ENCODE measurements around the gene USP12.

USP12 gene

GRCh38 chr13:27120011-27120410 is 51.6 kb downstream of the USP12 start:
- no peak for DNase-seq

- DNase-seq = no peak
These were observed 53.1 kb downstream of the USP12 start for GRCh38 chr13:27118428-27119054.

- no peak for DNase-seq
These were observed 53.7 kb downstream of the USP12 start for GRCh38 chr13:27117952-27118351.

GRCh38 chr13:27117158-27117557 is 54.5 kb downstream of the USP12 start:
- no peak for DNase-seq

- no peak for DNase-seq
These were observed 58.2 kb downstream of the USP12 start for GRCh38 chr13:27113436-27113835.

GRCh38 chr13:27112006-27112405 is 59.6 kb downstream of the USP12 start:
- DNase-seq = no peak

- DNase-seq = no peak
These were observed 61.4 kb downstream of the USP12 start for GRCh38 chr13:27110056-27110746.

GRCh38 chr13:27106144-27106543 is 65.5 kb downstream of the USP12 start:
- no peak for DNase-seq

GRCh38 chr13:27104606-27105005 is 67.0 kb downstream of the USP12 start:
- no peak for DNase-seq

- no peak for DNase-seq
These were observed 69.8 kb downstream of the USP12 start for GRCh38 chr13:27101847-27102246.

GRCh38 chr13:27101289-27101688 is 70.3 kb downstream of the USP12 start:
- no peak for DNase-seq

GRCh38 chr13:27097691-27098090 is 73.9 kb downstream of the USP12 start:
- no peak for DNase-seq

- peak in 1 of 2 donors; percentile 14 for DNase-seq
These were observed 80.2 kb downstream of the USP12 start for GRCh38 chr13:27091451-27091850.

GRCh38 chr13:27088619-27089018 is 83.0 kb downstream of the USP12 start:
- DNase-seq = no peak

- DNase-seq = no peak
These were observed 84.9 kb downstream of the USP12 start for GRCh38 chr13:27086599-27087265.

- DNase-seq = no peak
These were observed 88.4 kb downstream of the USP12 start for GRCh38 chr13:27083183-27083582.

GRCh38 chr13:27081893-27082679 is 89.5 kb downstream of the USP12 start:
- no peak for DNase-seq

- DNase-seq = peak in 1 of 2 donors; percentile 43
These were observed 91.3 kb downstream of the USP12 start for GRCh38 chr13:27080018-27080948.

GRCh38 chr13:27079421-27079958 is 92.1 kb downstream of the USP12 start:
- no peak for DNase-seq

- DNase-seq = no peak
These were observed 94.2 kb downstream of the USP12 start for GRCh38 chr13:27077451-27077850.

GRCh38 chr13:27076421-27076820 is 95.2 kb downstream of the USP12 start:
- no peak for DNase-seq

- DNase-seq = no peak
These were observed 98.4 kb downstream of the USP12 start for GRCh38 chr13:27073186-27073585.
